Activated CD4-positive, CD25-positive, alpha-beta regulatory T cell treated with anti-CD3 and anti-CD28 coated beads, Interleukin-2, amount 50 U/mL, for 16 hours (primary cell): Measurements from ENCODE around the gene APEX1.
A peak's percentile ranks its signal among the peaks of the same experiment; 100 is the strongest.
"Not testable (repeated sequence)": the region's sequence is repeated elsewhere in the genome, so short reads cannot be mapped to it uniquely, and the experiment has no call there.

Experiments used
- DNase-seq: peaks from one replicate; pipeline ENCODE4 v3.0.0-alpha.2; 2020; ENCODE audit warnings: low read depth, low spot score

The APEX1 gene

GRCh38 chr14:20435582-20436362 lies 19.3 kb upstream of the APEX1 start, which contains the start of gene KLHL33:
KLHL33 (minus strand) TSS chr14:20436166; CDS start chr14:20435811, 355 bp downstream.
- DNase-seq: no peak

- DNase-seq: no peak
These were observed 18.7 kb upstream of the APEX1 start for GRCh38 chr14:20436363-20436755.

- no peak for DNase-seq
These were observed 16.4 kb upstream of the APEX1 start for GRCh38 chr14:20438664-20439063.

- no peak for DNase-seq
These were observed 14.6 kb upstream of the APEX1 start for GRCh38 chr14:20440465-20440864.

- no peak for DNase-seq
These were observed 14.1 kb upstream of the APEX1 start for GRCh38 chr14:20440882-20441281.

GRCh38 chr14:20441461-20441860 lies 13.6 kb upstream of the APEX1 start:
- no peak for DNase-seq

GRCh38 chr14:20443650-20444049 lies 11.4 kb upstream of the APEX1 start:
- DNase-seq: not testable (repeated sequence)

- no peak for DNase-seq
These were observed 8.1 kb upstream of the APEX1 start for GRCh38 chr14:20446889-20447288.

- not testable (repeated sequence) for DNase-seq
These were observed 2.2 kb upstream of the APEX1 start for GRCh38 chr14:20452831-20453230.

GRCh38 chr14:20455355-20456300 lies 602 bp downstream of the APEX1 start:
- no peak for DNase-seq

GRCh38 chr14:20456971-20457370 lies 1.9 kb downstream of the APEX1 start:
- DNase-seq: no peak

- no peak for DNase-seq
These were observed 3.2 kb downstream of the APEX1 start for GRCh38 chr14:20458031-20458789.

- DNase-seq: peak; percentile 27
These were observed 5.6 kb downstream of the APEX1 start for GRCh38 chr14:20460458-20461224.

GRCh38 chr14:20461225-20462141 lies 6.5 kb downstream of the APEX1 start, which contains the start of gene PIP4P1:
PIP4P1 (minus strand) TSS chr14:20461434; CDS start chr14:20461325, 109 bp downstream.
- DNase-seq: peak; percentile 99

GRCh38 chr14:20468764-20469241 lies 13.8 kb downstream of the APEX1 start:
- DNase-seq: no peak

- DNase-seq: peak; percentile 74
These were observed 14.3 kb downstream of the APEX1 start, which contains the start of gene PNP for GRCh38 chr14:20469242-20469889. PNP (plus strand) TSS chr14:20469406; CDS start chr14:20469525, 119 bp downstream.

- DNase-seq: no peak
These were observed 15.0 kb downstream of the APEX1 start for GRCh38 chr14:20469890-20470602.

GRCh38 chr14:20470603-20470901 lies 15.5 kb downstream of the APEX1 start:
- no peak for DNase-seq
